ENCODE data around the gene BCORL1. TPM values are rescaled to one million over a fixed set of nuclear protein-coding genes. Genes with fewer than 3 reads are reported as not detected.

Gene BCORL1
- total RNA-seq, 2 donors from 2014 or later = 3.0 to 4.4 TPM

- H3K27ac ChIP-seq = no peak overlapping the region
- no peak overlapping the region for H3K4me3 ChIP-seq
- intact Hi-C loops (cut with DNase I) = no loop called here
- no peaks in the 10 kb centered on the region for H3K27me3 ChIP-seq
- WGBS, 2 donors = 22 to 64% methylated on average over 9 of the region's 18 CpGs
- no peaks in the 10 kb centered on the region for H3K9me3 ChIP-seq
- no peak for TF ChIP-seq POLR2A (IDR thresholded peaks at IDR 0.05)
- ATAC-seq = peak; percentile 33
- peak in 2 of 4 donors; percentile 34 to 54 for DNase-seq
- peaks cover 5% of the 10 kb centered on the region for H3K4me1 ChIP-seq
- peaks cover 0 to 1% of the 10 kb centered on the region in 2 donors for H3K36me3 ChIP-seq (replicated peaks in 1 of 2; ENCODE audit: insufficient read depth in 1 of 2, low read depth in 2 of 2)
Measured at GRCh38 chrX:130071611-130072344, 89.3 kb downstream of the BCORL1 start.

- H3K4me1 ChIP-seq = peaks cover 5% of the 10 kb centered on the region
- DNase-seq = no peak
- intact Hi-C loops (cut with DNase I) = no loop called here
- no peaks in the 10 kb centered on the region for H3K27me3 ChIP-seq
- no peaks in the 10 kb centered on the region for H3K9me3 ChIP-seq
- H3K27ac ChIP-seq = no peak overlapping the region
- no peaks in the 10 kb centered on the region for H3K36me3 ChIP-seq (replicated peaks in 1 of 2; ENCODE audit: insufficient read depth in 1 of 2, low read depth in 2 of 2)
- 88 to 90% methylated on average over 2 to 3 of the region's 10 CpGs for WGBS, 2 donors
- ATAC-seq = no peak
- H3K4me3 ChIP-seq = no peak overlapping the region
- no peak for TF ChIP-seq POLR2A (IDR thresholded peaks at IDR 0.05)
- no peak for TF ChIP-seq CTCF (IDR thresholded peaks at IDR 0.05)
Measured at GRCh38 chrX:130072345-130072740, 89.9 kb downstream of the BCORL1 start.

GRCh38 chrX:130075777-130076176, 93.3 kb downstream of the BCORL1 start:
- intact Hi-C loops (cut with DNase I) = no loop called here
- no peak overlapping the region for H3K4me3 ChIP-seq
- H3K27ac ChIP-seq = no peak overlapping the region

GRCh38 chrX:130079824-130080406, 97.5 kb downstream of the BCORL1 start:
- Histone ChIP-seq H3K9me3 (no peaks in the 10 kb centered on the region), H3K27ac (no peak overlapping the region), H3K27me3 (no peaks in the 10 kb centered on the region), H3K4me3 (no peak overlapping the region), H3K4me1 (no peaks in the 10 kb centered on the region), H3K36me3 (replicated peaks in 1 of 2; ENCODE audit: insufficient read depth in 1 of 2, low read depth in 2 of 2) (no peaks in the 10 kb centered on the region)
- 14 to 21% methylated on average over 6 to 7 of the region's 9 CpGs for WGBS, 2 donors
- ATAC-seq (peak; percentile 58), DNase-seq (peak; percentile 61 to 73 (median 64))
- TF ChIP-seq CTCF (IDR thresholded peaks at IDR 0.05) (peak; percentile 49 to 73 (median 63)), POLR2A (IDR thresholded peaks at IDR 0.05) (no peak)
- intact Hi-C loops (cut with DNase I) = loop anchor here (5.0 kb wide), 1 partner anchor 112 kb away; no protein-coding TSS in a partner anchor

More at GRCh38 chrX:130075777-130076176, 93.3 kb downstream of the BCORL1 start:
- H3K4me1 ChIP-seq = peaks cover 5% of the 10 kb centered on the region
- H3K9me3 ChIP-seq = no peaks in the 10 kb centered on the region
- 54 to 71% methylated on average over 4 of the region's 4 CpGs for WGBS, 2 donors
- no peaks in the 10 kb centered on the region for H3K36me3 ChIP-seq (replicated peaks in 1 of 2; ENCODE audit: insufficient read depth in 1 of 2, low read depth in 2 of 2)
- DNase-seq = no peak
- TF ChIP-seq CTCF (IDR thresholded peaks at IDR 0.05) (no peak), POLR2A (IDR thresholded peaks at IDR 0.05) (no peak)
- no peaks in the 10 kb centered on the region for H3K27me3 ChIP-seq
- ATAC-seq = no peak

- H3K9me3 ChIP-seq = no peaks in the 10 kb centered on the region
- DNase-seq = no peak
- H3K27ac ChIP-seq = no peak overlapping the region
- 81% methylated on average over 6 of the region's 7 CpGs; no CpG with 5 or more reads in 1 of the 2 donors for WGBS, 2 donors
- ATAC-seq = no peak
- no peak overlapping the region for H3K4me3 ChIP-seq
- no peak for TF ChIP-seq POLR2A (IDR thresholded peaks at IDR 0.05)
- no peaks in the 10 kb centered on the region for H3K36me3 ChIP-seq (replicated peaks in 1 of 2; ENCODE audit: insufficient read depth in 1 of 2, low read depth in 2 of 2)
- no peaks in the 10 kb centered on the region for H3K4me1 ChIP-seq
- intact Hi-C loops (cut with DNase I) = loop anchor here (5.0 kb wide), 1 partner anchor 111 kb away; no protein-coding TSS in a partner anchor
- no peaks in the 10 kb centered on the region for H3K27me3 ChIP-seq
Measured at GRCh38 chrX:130080791-130081367, 98.4 kb downstream of the BCORL1 start.

Measured in body of pancreas (tissue), 4 donors.